Epithelial cell of proximal tubule (primary cell): ENCODE results near the gene MRPL49. TPM values are rescaled to one million over a fixed set of nuclear protein-coding genes. Genes with fewer than 3 reads are reported as not detected.
"Not testable (repeated sequence)": the region's sequence is repeated elsewhere in the genome, so short reads cannot be mapped to it uniquely, and the experiment has no call there.

ENCODE experiments used
- DNase-seq: peaks from one replicate; pipeline ENCODE4 v3.0.0-alpha.2; 2011; ENCODE audit warnings: low read depth
- H3K4me3 ChIP-seq: 2 replicates; pipeline ENCODE4 v1.5.1; 2011; ENCODE audit warnings: low read depth, mild to moderate bottlenecking, low read length
- total RNA-seq: library from RNA; depleted of rRNA; stranded (reverse); fragments of >200 nt; gene quantifications from 2 replicates; pipeline ENCODE4 v1.2.3, GENCODE V29; 2015
- TF ChIP-seq, protein P1 (sequence below): conservative IDR thresholded peaks from 2 replicates; pipeline ENCODE4 v1.5.1; 2012; ENCODE audit warnings: low read depth, mild to moderate bottlenecking, low read length

Gene MRPL49
- total RNA-seq, 1 donor from 2014 or later, result 77.5 TPM

DNA sequence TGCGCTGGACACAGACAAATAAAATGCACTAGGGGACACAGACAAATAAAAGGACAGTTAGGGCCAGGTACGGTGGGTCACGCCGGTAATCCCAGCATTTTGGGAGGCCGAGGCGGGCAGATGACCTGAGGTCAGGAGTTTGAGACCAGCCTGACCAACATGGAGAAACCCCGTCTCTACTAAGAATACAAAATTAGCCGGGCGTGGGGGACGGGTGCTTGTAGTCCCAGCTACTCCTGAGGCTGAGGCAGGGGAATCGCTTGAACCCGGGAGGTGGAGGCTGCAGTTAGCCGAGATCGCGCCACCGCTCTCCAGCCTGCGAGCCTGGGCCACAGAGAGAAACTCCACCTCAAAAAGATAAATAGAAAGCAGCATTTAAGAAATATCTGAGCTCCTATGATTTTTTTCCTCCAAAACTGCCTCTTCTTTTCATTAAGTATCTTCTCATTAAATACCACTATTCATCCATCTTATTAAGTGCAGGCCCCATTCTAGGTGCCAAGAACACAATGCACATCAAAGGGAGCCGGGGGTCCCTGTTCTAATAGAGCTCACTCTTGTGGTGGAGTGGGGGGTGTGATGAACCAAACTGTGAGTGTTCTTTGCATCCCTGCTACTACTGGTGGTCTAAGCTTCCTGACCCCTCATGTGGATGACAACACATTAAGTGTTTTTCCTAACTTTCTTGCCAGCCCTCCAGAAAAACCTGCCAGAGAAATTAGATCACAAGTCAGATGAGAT is 3.9 kb upstream of the MRPL49 start:
- TF ChIP-seq, protein P1, sequence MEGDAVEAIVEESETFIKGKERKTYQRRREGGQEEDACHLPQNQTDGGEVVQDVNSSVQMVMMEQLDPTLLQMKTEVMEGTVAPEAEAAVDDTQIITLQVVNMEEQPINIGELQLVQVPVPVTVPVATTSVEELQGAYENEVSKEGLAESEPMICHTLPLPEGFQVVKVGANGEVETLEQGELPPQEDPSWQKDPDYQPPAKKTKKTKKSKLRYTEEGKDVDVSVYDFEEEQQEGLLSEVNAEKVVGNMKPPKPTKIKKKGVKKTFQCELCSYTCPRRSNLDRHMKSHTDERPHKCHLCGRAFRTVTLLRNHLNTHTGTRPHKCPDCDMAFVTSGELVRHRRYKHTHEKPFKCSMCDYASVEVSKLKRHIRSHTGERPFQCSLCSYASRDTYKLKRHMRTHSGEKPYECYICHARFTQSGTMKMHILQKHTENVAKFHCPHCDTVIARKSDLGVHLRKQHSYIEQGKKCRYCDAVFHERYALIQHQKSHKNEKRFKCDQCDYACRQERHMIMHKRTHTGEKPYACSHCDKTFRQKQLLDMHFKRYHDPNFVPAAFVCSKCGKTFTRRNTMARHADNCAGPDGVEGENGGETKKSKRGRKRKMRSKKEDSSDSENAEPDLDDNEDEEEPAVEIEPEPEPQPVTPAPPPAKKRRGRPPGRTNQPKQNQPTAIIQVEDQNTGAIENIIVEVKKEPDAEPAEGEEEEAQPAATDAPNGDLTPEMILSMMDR, result no peak
- no peak for DNase-seq
- H3K4me3 ChIP-seq, result no peak overlapping the region

DNA sequence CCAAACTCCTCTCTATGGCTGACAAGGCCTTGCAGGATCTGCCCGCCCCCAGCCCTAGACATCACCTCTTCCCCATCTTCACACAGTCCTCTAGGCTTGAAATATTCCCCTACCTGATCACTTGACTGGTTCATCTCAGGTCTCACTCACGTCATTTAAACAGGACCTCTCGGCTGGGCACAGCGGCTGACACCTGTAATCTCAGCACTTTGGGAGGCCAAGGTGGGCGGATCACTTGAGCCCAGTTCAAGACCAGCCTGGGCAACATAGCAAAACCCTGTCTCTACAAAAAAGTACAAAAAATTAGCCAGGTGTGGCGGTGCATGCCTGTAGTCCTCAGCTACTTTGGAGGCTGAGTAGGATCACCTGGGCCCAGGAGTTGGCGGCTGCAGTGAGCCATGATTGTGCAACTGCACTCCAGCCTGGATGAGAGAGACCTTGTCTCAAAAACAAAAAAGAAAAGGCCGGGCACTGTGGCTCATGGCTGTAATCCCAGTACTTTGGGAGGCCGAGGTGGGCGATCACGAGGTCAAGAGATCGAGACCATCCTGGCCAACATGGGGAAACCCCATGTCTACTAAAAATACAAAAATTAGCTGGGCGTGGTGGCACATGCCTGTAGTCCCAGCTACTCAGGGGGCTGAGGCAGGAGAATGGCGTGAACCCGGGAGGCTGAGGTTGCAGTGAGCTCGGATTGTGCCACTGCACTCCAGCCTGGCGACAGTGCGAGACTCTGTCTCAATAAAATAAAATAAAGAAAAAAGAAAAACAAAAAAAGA is 3.0 kb upstream of the MRPL49 start:
- DNase-seq, H3K4me3 ChIP-seq: not testable (repeated sequence)

- no peak overlapping the region for H3K4me3 ChIP-seq
- no peak for DNase-seq
- TF ChIP-seq, protein P1, result no peak
These were observed 2.5 kb upstream of the MRPL49 start for GRCh38 chr11:65119670-65119995.

DNA sequence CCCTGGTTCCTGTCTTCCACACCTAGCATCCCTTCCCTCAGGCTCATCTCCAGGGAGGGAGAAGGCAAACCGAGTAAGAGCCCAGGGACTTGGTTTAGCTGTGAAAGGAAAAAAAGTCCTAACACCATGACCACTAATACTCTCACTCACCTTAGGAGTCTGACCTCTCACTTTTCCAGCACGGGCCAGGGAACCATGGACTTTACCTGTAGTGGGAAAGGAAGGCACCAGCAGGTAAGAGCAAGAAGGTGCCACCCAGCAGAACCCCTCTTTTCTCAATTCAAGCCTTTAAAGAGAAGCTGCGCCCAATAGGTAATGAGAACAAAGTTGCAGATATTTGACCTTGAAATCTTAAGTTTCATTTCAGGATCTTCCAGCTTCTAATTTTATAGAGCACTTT is 1.3 kb upstream of the MRPL49 start:
- TF ChIP-seq, protein P1, result no peak
- peak overlapping the region; percentile 80 for H3K4me3 ChIP-seq
- no peak for DNase-seq

- no peak for DNase-seq
- TF ChIP-seq, protein P1, result no peak
These were observed 665 bp upstream of the MRPL49 start for GRCh38 chr11:65121447-65121864.

GRCh38 chr11:65124480-65125196 is 2.5 kb downstream of the MRPL49 start:
- H3K4me3 ChIP-seq, result no peak overlapping the region
- DNase-seq, result no peak
- TF ChIP-seq, protein P1, result no peak

More at GRCh38 chr11:65121447-65121864, 665 bp upstream of the MRPL49 start:
- H3K4me3 ChIP-seq, result peak overlapping the region; percentile 80
